Measurements from ENCODE around the gene GPC5. TPM values are rescaled to one million over a fixed set of nuclear protein-coding genes. Genes with fewer than 3 reads are reported as not detected.

The GPC5 gene
- total and polyA plus RNA-seq, 2 of the 8 experiments (the other 6 are each of a cell fraction or from before 2014, with no cell fraction given): 0.20 to 0.39 TPM

DNA sequence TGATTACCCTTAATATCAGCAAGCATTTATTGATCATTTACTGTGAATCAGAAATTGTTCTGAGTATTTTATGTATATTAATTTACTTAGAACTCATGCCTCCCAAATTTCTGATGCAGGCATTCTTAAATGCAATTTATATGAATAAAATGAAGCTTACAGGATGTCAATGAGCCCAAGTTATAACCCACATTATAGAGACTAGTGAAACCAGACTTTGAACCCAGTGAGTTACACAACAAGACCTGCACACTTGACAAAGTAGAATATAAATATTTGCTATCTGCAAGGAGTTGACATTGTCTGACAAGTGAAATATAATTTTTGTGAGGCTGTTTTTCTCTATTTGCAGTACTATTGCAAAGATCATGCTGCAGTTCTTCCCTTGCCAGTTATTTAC lies 656.0 kb downstream of the GPC5 start:
- Histone ChIP-seq H3K4me1 (replicated peaks in 1 of 4; ENCODE audit: control insufficient read depth in 3 of 4, insufficient read depth in 4 of 4, low read length in 3 of 4) (no peaks in the 10 kb centered on the region), H3K23me2 (ENCODE audit: low read depth, low read length) (no peaks in the 10 kb centered on the region), H2BK120ac (replicated peaks; ENCODE audit: low read depth, low read length) (no peak overlapping the region), H3K4me2 (ENCODE audit: insufficient read depth in 1 of 2, low read depth in 2 of 2, low read length in 2 of 2) (no peak overlapping the region), H3K79me1 (ENCODE audit: low read depth, low read length) (no peaks in the 10 kb centered on the region), H2AK5ac (ENCODE audit: low read depth, low read length) (no peak overlapping the region), H2BK15ac (ENCODE audit: low read length) (no peak overlapping the region), H3K18ac (ENCODE audit: extremely low read depth, low read length) (no peak overlapping the region), H3K23ac (ENCODE audit: insufficient read length) (no peak overlapping the region), H3K36me3 (ENCODE audit: control insufficient read depth in 2 of 4, insufficient read depth in 4 of 4, low read length in 3 of 4) (no peaks in the 10 kb centered on the region), H4K5ac (ENCODE audit: insufficient read length, low read depth, low read length) (no peak overlapping the region), H2BK20ac (ENCODE audit: low read length) (no peak overlapping the region), H3K9ac (replicated peaks in 1 of 4; ENCODE audit: extremely low read depth in 1 of 4, low read depth in 3 of 4, low read length in 3 of 4) (no peak overlapping the region), H3K27ac (ENCODE audit: low read depth, low read length) (no peak overlapping the region), H3K27me3 (replicated peaks in 1 of 4; ENCODE audit: control insufficient read depth in 3 of 4, extremely low read depth in 1 of 4, insufficient read depth in 3 of 4, low read length in 3 of 4) (no peaks in the 10 kb centered on the region), H4K20me1 (replicated peaks in 1 of 2; ENCODE audit: control insufficient read depth in 1 of 2, insufficient read depth in 2 of 2, low read length in 2 of 2) (no peaks in the 10 kb centered on the region), H3K14ac (ENCODE audit: insufficient read length) (no peak overlapping the region), H2BK12ac (ENCODE audit: low read depth, low read length) (no peak overlapping the region), H3K79me2 (ENCODE audit: control insufficient read depth in 1 of 2, insufficient read depth in 2 of 2, low read length in 2 of 2) (no peaks in the 10 kb centered on the region), H4K91ac (replicated peaks; ENCODE audit: insufficient read length, low read length) (no peak overlapping the region), H3K9me3 (ENCODE audit: insufficient read depth in 2 of 2, low read depth in 1 of 2, low read length in 1 of 2) (no peaks in the 10 kb centered on the region), H2BK5ac (ENCODE audit: low read depth, low read length) (no peak overlapping the region), H3K56ac (replicated peaks; ENCODE audit: insufficient read length, low read depth, low read length) (no peak overlapping the region), H3K4ac (replicated peaks; ENCODE audit: insufficient read length, low read depth, low read length) (no peak overlapping the region), H2AFZ (ENCODE audit: low read length) (no peak overlapping the region), H4K8ac (ENCODE audit: extremely low read depth, insufficient read depth, low read length) (no peak overlapping the region), H3K4me3 (ENCODE audit: extremely low read depth in 1 of 4, insufficient read depth in 2 of 4, low read depth in 3 of 4, low read length in 4 of 4) (no peak overlapping the region)
- POLR2A ChIA-PET (ENCODE audit: partially characterized antibody): no interaction called here
- DNase-seq (ENCODE audit: low read depth in 1 of 2, low spot score in 2 of 2): no peak
- CTCF ChIA-PET (ENCODE audit: partially characterized antibody): no interaction called here
- TF ChIP-seq SIN3A (conservative IDR thresholded peaks at IDR 0.05 in 1 of 2, IDR thresholded peaks at IDR 0.05 in 1 of 2; ENCODE audit: low read depth in 1 of 2, low read length in 2 of 2): no peak
- TF ChIP-seq EP300 (IDR thresholded peaks at IDR 0.05; ENCODE audit: borderline replicate concordance in 1 of 2, low read depth in 2 of 2, low read length in 2 of 2): no peak
- no peak for TF ChIP-seq POLR2A (IDR thresholded peaks at IDR 0.05; ENCODE audit: control extremely low read depth in 1 of 2, low read depth in 2 of 2, low read length in 2 of 2)
- no peak for TF ChIP-seq SIRT6 (IDR thresholded peaks at IDR 0.05; ENCODE audit: low read length)
- TF ChIP-seq RFX5 (IDR thresholded peaks at IDR 0.05; ENCODE audit: borderline replicate concordance, low read depth, low read length): no peak
- no peak for TF ChIP-seq BACH1 (IDR thresholded peaks at IDR 0.05; ENCODE audit: low read length)
- no peak for TF ChIP-seq CHD1 (IDR thresholded peaks at IDR 0.05; ENCODE audit: low read depth, low read length)
- no peak for TF ChIP-seq SP2 (IDR thresholded peaks at IDR 0.05; ENCODE audit: low read length)
- no peak for TF ChIP-seq NANOG (IDR thresholded peaks at IDR 0.05; ENCODE audit: insufficient read depth, low read depth, low read length, poor library complexity, severe bottlenecking)
- TF ChIP-seq CEBPB (IDR thresholded peaks at IDR 0.05; ENCODE audit: low read depth, low read length): no peak
- TF ChIP-seq SIX5 (IDR thresholded peaks at IDR 0.05; ENCODE audit: low read depth, low read length): no peak
- TF ChIP-seq BRCA1 (IDR thresholded peaks at IDR 0.05; ENCODE audit: low read depth, low read length): no peak
- no peak for FAIRE-seq

All from H1 (cell line).